Hepatocyte (in vitro differentiated cells): ENCODE results near the gene ALG10B. TPM values are rescaled to one million over a fixed set of nuclear protein-coding genes. Genes with fewer than 3 reads are reported as not detected.

Experiments used
- DNase-seq: peaks from one replicate; pipeline ENCODE4 v3.0.0-alpha.2; 2016; ENCODE audit warnings: low spot score
- H2AFZ ChIP-seq: fragments of 200-600 bp; sonication (generic); 2 replicates; pipeline ENCODE4 v1.6.0; 2016; ENCODE audit warnings: antibody characterized with exemption, mild to moderate bottlenecking
- H3K27ac ChIP-seq: fragments of 200-600 bp; sonication (generic); 2 replicates; pipeline ENCODE4 v1.5.1; 2016; ENCODE audit warnings: mild to moderate bottlenecking
- H3K27me3 ChIP-seq: fragments of 200-600 bp; sonication (generic); 2 replicates; pipeline ENCODE4 v1.6.1; 2016
- H3K36me3 ChIP-seq: fragments of 200-600 bp; sonication (generic); replicated peaks from 2 replicates; pipeline ENCODE4 v1.5.1; 2016; ENCODE audit warnings: low read depth; ENCODE audit not compliant: insufficient read depth
- H3K4me1 ChIP-seq: fragments of 200-600 bp; sonication (generic); 2 replicates; pipeline ENCODE4 v1.5.1; 2016; ENCODE audit warnings: mild to moderate bottlenecking, moderate library complexity; ENCODE audit not compliant: insufficient read depth
- H3K4me2 ChIP-seq: fragments of 200-600 bp; sonication (generic); 2 replicates; pipeline ENCODE4 v1.6.0; 2016
- H3K4me3 ChIP-seq: fragments of 200-600 bp; sonication (generic); 2 replicates; pipeline ENCODE4 v1.5.1; 2016; ENCODE audit warnings: mild to moderate bottlenecking
- H3K79me2 ChIP-seq: fragments of 200-600 bp; sonication (generic); 2 replicates; pipeline ENCODE4 v1.6.0; 2017; ENCODE audit warnings: mild to moderate bottlenecking
- H3K9me2 ChIP-seq: fragments of 200-600 bp; sonication (generic); replicated peaks from 2 replicates; pipeline ENCODE4 v1.6.0; 2017; ENCODE audit warnings: mild to moderate bottlenecking; ENCODE audit not compliant: insufficient read depth
- H3K9me3 ChIP-seq: fragments of 200-600 bp; sonication (generic); 2 replicates; pipeline ENCODE4 v1.5.1; 2016; ENCODE audit warnings: low read depth, mild to moderate bottlenecking
- H4K20me1 ChIP-seq: fragments of 200-600 bp; sonication (generic); 2 replicates; pipeline ENCODE4 v1.6.0; 2016; ENCODE audit warnings: mild to moderate bottlenecking; ENCODE audit not compliant: insufficient read depth, poor library complexity, severe bottlenecking
- CTCF ChIP-seq: fragments of 200-600 bp; sonication (generic); IDR thresholded peaks from 2 replicates; pipeline ENCODE4 v1.5.1; 2016; ENCODE audit warnings: antibody characterized with exemption, mild to moderate bottlenecking; ENCODE audit not compliant: poor library complexity
- EZH2 ChIP-seq: fragments of 200-600 bp; sonication (generic); IDR thresholded peaks from 2 replicates; pipeline ENCODE4 v1.6.1; 2016; ENCODE audit warnings: antibody characterized with exemption, mild to moderate bottlenecking, borderline replicate concordance
- EZH2phosphoT487 ChIP-seq: fragments of 200-600 bp; sonication (generic); IDR thresholded peaks from one replicate; pipeline ENCODE4 v1.6.1; 2018; ENCODE audit warnings: antibody characterized with exemption, mild to moderate bottlenecking, low read depth, moderate library complexity; ENCODE audit not compliant: unreplicated experiment, severe bottlenecking
- WGBS: methylation state at CpG from one replicate; pipeline ENCODE4 v1.1.6; 2016; ENCODE audit warnings: low lambda C conversion rate; ENCODE audit errors: missing lambda C conversion rate; 5-methylcytosine and 5-hydroxymethylcytosine counted together
- polyA plus RNA-seq: library from polyadenylated mRNA; unstranded; fragments of >200 nt; fragmentation: Nextera tagmentation; extraction: Ambion mirVana; gene quantifications from 2 replicates; pipeline ENCODE4 v1.2.1, GENCODE V29; 2016
- small RNA-seq: library from RNA; depleted of rRNA; stranded (forward); fragments of <200 nt; gene quantifications from one replicate; pipeline ENCODE3, GENCODE V24; 2014
- total RNA-seq: library from RNA; depleted of rRNA; stranded (reverse); fragments of >200 nt; gene quantifications from 2 replicates; pipeline ENCODE4 v1.2.3, GENCODE V29; 2014

The ALG10B gene
- total and polyA plus RNA-seq, 2 experiments from 2014 or later = 1.6 to 10.1 TPM

- TF ChIP-seq EZH2 = no peak
- TF ChIP-seq EZH2phosphoT487 = no peak
- no peak for TF ChIP-seq CTCF
- H2AFZ ChIP-seq = no peak overlapping the region
- no peak overlapping the region for H3K4me2 ChIP-seq
- H4K20me1 ChIP-seq = no peaks in the 10 kb centered on the region
- H3K4me3 ChIP-seq = no peak overlapping the region
- H3K9me3 ChIP-seq = no peaks in the 10 kb centered on the region
- 49% methylated on average over 2 of the region's 2 CpGs for WGBS
- no peaks in the 10 kb centered on the region for H3K9me2 ChIP-seq
- H3K4me1 ChIP-seq = no peaks in the 10 kb centered on the region
- no peaks in the 10 kb centered on the region for H3K36me3 ChIP-seq
- H3K79me2 ChIP-seq = no peaks in the 10 kb centered on the region
- H3K27ac ChIP-seq = no peak overlapping the region
- DNase-seq = no peak
- H3K27me3 ChIP-seq = no peaks in the 10 kb centered on the region
Observed at GRCh38 chr12:38373784-38374183, 57.2 kb downstream of the ALG10B start.

GRCh38 chr12:38374751-38375150 lies 58.2 kb downstream of the ALG10B start:
- Histone ChIP-seq H3K9me2 (no peaks in the 10 kb centered on the region), H3K27me3 (no peaks in the 10 kb centered on the region)
- TF ChIP-seq CTCF (no peak), EZH2phosphoT487 (no peak), EZH2 (no peak)

More at GRCh38 chr12:38374751-38375150, 58.2 kb downstream of the ALG10B start:
- Histone ChIP-seq H3K27ac (no peak overlapping the region), H3K4me3 (no peak overlapping the region), H3K9me3 (no peaks in the 10 kb centered on the region), H3K4me1 (no peaks in the 10 kb centered on the region), H3K36me3 (no peaks in the 10 kb centered on the region), H3K79me2 (no peaks in the 10 kb centered on the region), H2AFZ (no peak overlapping the region), H3K4me2 (no peak overlapping the region), H4K20me1 (no peaks in the 10 kb centered on the region)
- DNase-seq = no peak

Small RNAs within 50 kb of the gene (small RNA-seq; reads per million reads assigned to genes)
- gene RF00019 = not detected
